H1 (cell line): ENCODE measurements around the gene ME3. TPM values are rescaled to one million over a fixed set of nuclear protein-coding genes. Genes with fewer than 3 reads are reported as not detected.

ENCODE experiments used
- CTCF ChIP-seq, 3 experiments: IDR thresholded peaks; 1 replicate in 2 of 3; 2 replicates in 1 of 3; pipeline versions ENCODE4 v1.5.1 to v1.6.1; 2011; ENCODE audit warnings: low read length in 3 of 3, mild to moderate bottlenecking in 3 of 3, inconsistent platforms in 2 of 3, low read depth in 1 of 3, moderate library complexity in 1 of 3; ENCODE audit not compliant: insufficient read depth in 1 of 3; ENCODE audit errors: control extremely low read depth in 1 of 3
- polyA plus RNA-seq, 7 experiments: library from polyadenylated mRNA; depleted of rRNA in 3 of 7; stranded (reverse) in 5 of 7; unstranded in 2 of 7; fragments of >200 nt in 5 of 7; fragments of 200-250 nt in 2 of 7; gene quantifications; 1 replicate in 5 of 7; 2 replicates in 1 of 7; 4 replicates in 1 of 7; pipeline versions ENCODE4 v1.2.1 to v1.2.3, GENCODE V29; 2011 to 2013; ENCODE audit warnings: missing spikeins in 2 of 7, mixed read lengths in 2 of 7
- total RNA-seq: library from RNA; stranded (reverse); fragmentation: NEBNext Ultra II Directional; extraction: Animal tissue kit (Norgen Biotek cat#: 25700); gene quantifications from 2 replicates; pipeline ENCODE4 v1.2.1, GENCODE V29; 2021

ME3 gene
- total and polyA plus RNA-seq, 2 of the 8 experiments (the other 6 are each of a cell fraction or from before 2014, with no cell fraction given), result 1.5 to 2.8 TPM

GRCh38 chr11:86488553-86488952 lies 183.9 kb downstream of the ME3 start (continued):
- no peak for TF ChIP-seq CTCF (IDR thresholded peaks at IDR 0.05; ENCODE audit: control extremely low read depth in 1 of 3, insufficient read depth in 1 of 3, low read depth in 1 of 3, low read length in 3 of 3)
